LNCAP (cell line): ENCODE results near the gene CEP89.

Experiments
- TF ChIP-seq, protein P1 (sequence below): fragments of 450-650 bp; IDR thresholded peaks from 2 replicates; pipeline ENCODE4 v1.5.1; 2017; ENCODE audit warnings: mild to moderate bottlenecking

CEP89 gene

DNA sequence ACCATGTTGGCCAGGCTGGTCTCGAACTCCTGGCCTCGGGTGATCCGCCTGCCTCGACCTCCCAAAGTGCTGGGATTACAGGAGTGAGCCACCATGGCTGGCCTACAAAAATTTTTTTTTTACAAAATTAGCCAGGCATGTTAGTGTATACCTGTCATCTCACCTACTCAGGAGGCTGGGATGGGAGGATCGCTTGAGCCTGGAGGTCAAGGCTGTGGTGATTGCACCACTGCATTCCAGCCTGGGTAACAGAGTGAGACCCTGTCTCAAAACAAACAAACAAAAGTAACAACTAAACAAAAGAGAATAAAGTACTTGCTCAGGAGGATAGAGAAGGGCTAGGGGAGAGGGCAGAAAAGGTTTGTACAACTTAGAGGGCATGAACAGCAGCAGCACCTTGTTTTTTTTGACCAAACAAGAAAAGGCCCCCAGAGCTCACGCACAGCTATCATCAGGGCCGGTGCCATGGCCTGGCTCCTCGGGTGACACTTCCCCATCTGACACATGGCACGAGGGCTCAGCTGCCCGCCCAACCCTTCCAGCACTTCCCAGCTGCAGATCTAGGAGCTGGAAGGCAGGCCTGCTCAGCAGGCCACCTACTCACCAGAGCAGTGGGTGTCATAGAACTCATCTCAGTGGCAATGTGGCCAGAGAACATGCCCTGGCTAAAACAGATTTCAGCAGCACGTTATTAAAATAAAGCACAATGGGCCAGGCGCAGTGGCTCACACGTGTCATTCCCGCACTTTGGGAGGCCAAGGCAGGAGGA is 93.6 kb downstream of the CEP89 start:
- TF ChIP-seq, protein P1, sequence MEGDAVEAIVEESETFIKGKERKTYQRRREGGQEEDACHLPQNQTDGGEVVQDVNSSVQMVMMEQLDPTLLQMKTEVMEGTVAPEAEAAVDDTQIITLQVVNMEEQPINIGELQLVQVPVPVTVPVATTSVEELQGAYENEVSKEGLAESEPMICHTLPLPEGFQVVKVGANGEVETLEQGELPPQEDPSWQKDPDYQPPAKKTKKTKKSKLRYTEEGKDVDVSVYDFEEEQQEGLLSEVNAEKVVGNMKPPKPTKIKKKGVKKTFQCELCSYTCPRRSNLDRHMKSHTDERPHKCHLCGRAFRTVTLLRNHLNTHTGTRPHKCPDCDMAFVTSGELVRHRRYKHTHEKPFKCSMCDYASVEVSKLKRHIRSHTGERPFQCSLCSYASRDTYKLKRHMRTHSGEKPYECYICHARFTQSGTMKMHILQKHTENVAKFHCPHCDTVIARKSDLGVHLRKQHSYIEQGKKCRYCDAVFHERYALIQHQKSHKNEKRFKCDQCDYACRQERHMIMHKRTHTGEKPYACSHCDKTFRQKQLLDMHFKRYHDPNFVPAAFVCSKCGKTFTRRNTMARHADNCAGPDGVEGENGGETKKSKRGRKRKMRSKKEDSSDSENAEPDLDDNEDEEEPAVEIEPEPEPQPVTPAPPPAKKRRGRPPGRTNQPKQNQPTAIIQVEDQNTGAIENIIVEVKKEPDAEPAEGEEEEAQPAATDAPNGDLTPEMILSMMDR, result no peak

DNA sequence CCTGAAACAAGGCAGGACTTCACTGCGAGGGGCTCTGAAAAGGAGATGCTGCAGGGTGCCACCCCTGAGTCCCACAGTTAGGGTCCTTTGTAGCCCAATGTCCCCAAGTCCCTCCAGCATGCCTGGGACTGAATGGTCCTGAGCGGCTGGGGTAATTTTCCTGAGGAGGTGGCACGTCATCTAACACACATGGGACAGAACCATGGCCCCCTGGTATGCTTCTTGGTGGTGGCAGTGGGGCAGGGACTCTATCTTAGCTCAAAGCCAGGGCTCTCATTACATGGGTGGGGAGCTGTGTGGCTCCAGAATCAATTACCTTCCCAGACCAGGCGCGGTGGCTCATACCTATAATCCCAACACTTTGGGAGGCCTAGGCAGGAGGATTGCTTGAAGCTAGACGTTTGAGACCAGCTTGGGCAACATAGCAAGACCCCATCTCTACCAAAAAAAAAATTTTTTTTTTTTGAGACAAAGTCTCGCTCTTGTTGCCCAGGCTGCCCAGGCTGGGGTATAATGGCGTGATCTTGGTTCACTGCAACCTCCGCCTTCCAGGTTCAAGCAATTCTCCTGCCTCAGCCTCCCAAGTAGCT is 94.3 kb downstream of the CEP89 start:
- TF ChIP-seq, protein P1, result no peak

DNA sequence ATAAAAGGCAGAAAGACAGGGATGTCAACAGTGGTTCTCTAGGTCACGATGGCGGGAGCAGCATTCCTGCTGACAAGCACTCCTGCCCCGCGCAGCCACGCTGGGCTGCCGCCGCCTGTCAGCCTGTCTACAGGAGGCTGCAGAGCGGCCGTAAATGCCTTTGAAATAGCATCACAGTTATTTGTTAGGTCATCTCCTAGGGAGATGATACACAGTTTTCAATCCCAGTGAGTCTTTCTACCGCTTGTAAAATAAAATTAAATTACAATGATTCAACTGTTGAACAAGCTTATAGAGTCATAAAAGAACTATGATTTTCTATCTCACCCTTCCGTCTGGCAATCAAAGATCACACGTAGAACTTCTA is 94.9 kb downstream of the CEP89 start:
- TF ChIP-seq, protein P1, result no peak

DNA sequence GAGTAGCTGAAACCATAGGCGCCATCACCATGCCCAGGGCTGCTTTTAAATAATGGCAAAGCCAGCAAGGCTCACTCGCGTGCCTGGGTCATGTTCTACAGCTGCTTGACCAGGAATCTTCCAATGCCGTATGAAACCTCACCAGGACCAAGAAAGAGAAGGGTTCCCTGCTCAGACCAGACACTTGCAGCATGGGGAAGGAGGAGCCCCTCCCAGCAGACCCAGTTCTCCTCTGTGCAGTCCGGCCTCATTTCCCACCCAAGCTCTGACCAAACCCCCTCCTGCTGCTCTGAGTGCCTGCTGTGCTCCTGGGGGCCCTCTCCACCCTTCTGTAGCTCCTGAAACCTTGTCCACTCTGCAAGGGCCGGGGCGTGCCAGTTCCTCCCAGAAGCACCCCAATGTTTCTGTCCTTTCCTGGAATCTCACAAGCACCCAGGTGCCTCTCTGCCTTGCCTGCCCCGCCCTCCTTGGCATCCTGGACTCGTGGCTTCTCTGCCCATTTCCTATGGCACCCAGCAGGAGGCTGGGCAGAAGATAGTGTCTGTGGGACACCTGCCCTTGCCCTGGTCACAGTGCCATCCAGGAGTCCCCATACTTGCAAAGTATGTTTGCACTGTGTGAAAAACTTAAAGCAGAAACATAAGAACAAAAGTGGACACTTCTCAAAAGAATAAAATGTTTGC is 95.4 kb downstream of the CEP89 start:
- TF ChIP-seq, protein P1, result no peak

DNA sequence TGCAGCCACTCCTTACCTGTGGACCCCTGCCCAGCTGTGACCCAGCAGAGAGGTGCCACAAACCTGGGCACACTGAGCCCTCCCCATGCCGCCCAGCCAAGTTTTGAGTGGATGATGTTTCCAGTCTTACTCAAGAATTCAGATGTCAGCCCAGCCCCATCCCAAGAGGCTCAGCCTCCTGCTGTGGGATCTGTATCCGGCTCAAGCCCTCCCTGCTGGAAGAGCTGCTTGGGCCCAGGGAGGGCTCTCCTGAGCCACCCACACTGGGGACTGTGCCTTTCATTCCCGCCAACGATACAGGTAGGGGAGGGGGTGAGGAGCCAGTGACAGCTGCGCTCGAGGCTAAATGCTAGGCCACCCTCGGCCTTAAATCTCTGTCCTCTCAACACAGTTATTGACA is 96.3 kb downstream of the CEP89 start:
- TF ChIP-seq, protein P1, result no peak

DNA sequence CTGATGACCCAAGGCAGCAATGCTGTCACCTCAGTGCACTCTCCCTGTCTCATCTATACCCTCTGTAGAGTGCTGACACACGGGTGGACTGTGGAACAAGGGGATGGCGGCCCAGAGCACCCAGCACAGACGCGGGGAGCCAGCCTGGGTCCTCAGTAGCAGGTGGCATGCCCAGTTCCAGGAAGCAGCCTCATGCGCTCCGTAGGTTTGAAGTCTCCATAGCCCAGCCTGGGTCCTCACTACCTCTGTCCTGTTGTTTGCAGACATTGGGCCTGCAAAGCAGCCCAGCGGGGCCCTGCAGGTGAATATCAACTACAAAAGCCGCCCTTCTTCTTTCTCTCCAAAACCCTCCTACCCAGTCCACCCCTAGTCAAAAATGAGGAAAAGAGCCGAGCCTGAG is 97.2 kb downstream of the CEP89 start:
- TF ChIP-seq, protein P1, result no peak

DNA sequence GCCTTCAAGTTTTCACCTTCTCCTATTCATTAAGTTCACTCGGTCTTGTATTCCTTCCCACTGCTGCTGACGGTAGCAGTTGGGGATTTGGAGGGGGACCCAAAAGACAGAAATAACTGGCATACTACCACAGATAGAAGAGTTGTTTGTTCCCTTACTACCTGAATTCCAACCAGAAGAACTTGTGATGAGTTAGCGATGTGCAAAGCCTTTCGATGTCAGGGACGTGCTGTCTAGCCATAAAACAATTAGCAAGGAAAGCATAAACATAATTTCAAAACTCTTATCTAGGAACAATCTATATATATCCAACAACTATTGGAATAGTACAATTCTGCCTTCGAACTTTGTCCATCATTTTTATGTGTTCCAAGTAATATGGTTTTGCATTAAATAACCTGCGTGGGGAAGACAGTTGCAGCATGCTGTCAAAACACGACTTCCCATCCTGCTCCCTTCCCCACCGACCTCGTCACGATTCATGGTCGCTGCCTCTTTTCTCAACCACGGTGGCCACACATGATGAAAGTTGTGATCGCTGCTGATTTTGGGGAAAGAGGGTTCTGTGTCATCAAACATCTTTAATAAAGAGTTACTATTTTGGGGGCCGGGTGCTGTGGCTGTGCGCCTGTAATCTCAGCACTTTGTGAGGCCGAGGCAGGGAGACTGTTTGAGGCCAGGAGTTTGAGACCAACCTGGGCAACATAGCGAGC is 98.4 kb downstream of the CEP89 start:
- TF ChIP-seq, protein P1, result no peak
